Astrocyte of the cerebellum (primary cell): ENCODE results near the gene NBEAL2.

Experiments used
- DNase-seq: peaks from one replicate; pipeline ENCODE4 v3.0.0-alpha.2; 2011; ENCODE audit warnings: low read depth
- H3K4me3 ChIP-seq: 2 replicates; pipeline ENCODE4 v1.5.1; 2011; ENCODE audit warnings: mild to moderate bottlenecking, low read depth, low read length, moderate library complexity
- CTCF ChIP-seq: IDR thresholded peaks from 2 replicates; pipeline ENCODE4 v1.5.1; 2012; ENCODE audit warnings: low read length, low read depth, moderate library complexity, mild to moderate bottlenecking; ENCODE audit errors: missing control alignments
- in situ Hi-C: cut with HindIII; loops from 2 replicates; pipeline ENCODE4 v1.10.0; 2017; ENCODE audit warnings: low sequenced_read_pairs

The NBEAL2 gene

GRCh38 chr3:46933261-46933660 is 46.2 kb upstream of the NBEAL2 start:
- DNase-seq = no peak
- TF ChIP-seq CTCF = no peak
- H3K4me3 ChIP-seq = no peak overlapping the region
- in situ Hi-C loops = no loop called here

- H3K4me3 ChIP-seq = no peak overlapping the region
- in situ Hi-C loops = no loop called here
- DNase-seq = no peak
- TF ChIP-seq CTCF = no peak
Observed at GRCh38 chr3:46934072-46934471, 45.4 kb upstream of the NBEAL2 start.

GRCh38 chr3:46934498-46935167 is 44.8 kb upstream of the NBEAL2 start:
- no peak for TF ChIP-seq CTCF
- in situ Hi-C loops = no loop called here
- no peak overlapping the region for H3K4me3 ChIP-seq
- DNase-seq = no peak

- DNase-seq = peak; percentile 88
- peak; percentile 96 for TF ChIP-seq CTCF
- H3K4me3 ChIP-seq = no peak overlapping the region
- in situ Hi-C loops = no loop called here
Observed at GRCh38 chr3:46935168-46935858, 44.2 kb upstream of the NBEAL2 start.

- no peak overlapping the region for H3K4me3 ChIP-seq
- in situ Hi-C loops = no loop called here
- TF ChIP-seq CTCF = no peak
- no peak for DNase-seq
Observed at GRCh38 chr3:46935989-46936558, 43.4 kb upstream of the NBEAL2 start.

- DNase-seq = no peak
- no peak overlapping the region for H3K4me3 ChIP-seq
- no peak for TF ChIP-seq CTCF
- in situ Hi-C loops = no loop called here
Observed at GRCh38 chr3:46936733-46937250, 42.7 kb upstream of the NBEAL2 start.
